ENCODE data around the gene RAB38.

RAB38 gene

GRCh38 chr11:88089134-88089533 is 86.1 kb downstream of the RAB38 start:
- POLR2A ChIA-PET = no interaction called here
- TF ChIP-seq HDGF (IDR thresholded peaks at IDR 0.05; ENCODE audit: borderline replicate concordance) = no peak
- TF ChIP-seq SUZ12 (IDR thresholded peaks at IDR 0.05) = no peak
- no peak for TF ChIP-seq NFRKB (IDR thresholded peaks at IDR 0.05)
- no peak for TF ChIP-seq BHLHE40 (IDR thresholded peaks at IDR 0.05; ENCODE audit: borderline replicate concordance)
- no peak for TF ChIP-seq CTBP1 (IDR thresholded peaks at IDR 0.05; ENCODE audit: borderline replicate concordance)
- no peak for TF ChIP-seq L3MBTL2 (conservative IDR thresholded peaks at IDR 0.05)
- no peak for TF ChIP-seq FOXM1 (IDR thresholded peaks at IDR 0.05; ENCODE audit: borderline replicate concordance)
- no peak for TF ChIP-seq PKNOX1 (IDR thresholded peaks at IDR 0.05)
- no peak for TF ChIP-seq FOXA1 (IDR thresholded peaks at IDR 0.05)
- no peak for TF ChIP-seq ARNT (IDR thresholded peaks at IDR 0.05)
- TF ChIP-seq SP1 (IDR thresholded peaks at IDR 0.05) = no peak
- no peak for TF ChIP-seq ZNF384 (IDR thresholded peaks at IDR 0.05)
- TF ChIP-seq LEF1 (IDR thresholded peaks at IDR 0.05; ENCODE audit: borderline replicate concordance) = no peak
- TF ChIP-seq ELF4 (IDR thresholded peaks at IDR 0.05) = no peak
- TF ChIP-seq FOXK2 (IDR thresholded peaks at IDR 0.05) = no peak
- TF ChIP-seq TARDBP (IDR thresholded peaks at IDR 0.05) = no peak
- CTCF ChIA-PET = interaction anchor here (0.7 kb wide), 1 partner anchor 1401 kb away, joined by 4 read pairs; no protein-coding TSS in a partner anchor
- DNase-seq (ENCODE audit: extremely low spot score) = no peak

GRCh38 chr11:88087337-88087736 is 87.9 kb downstream of the RAB38 start:
- no peak for DNase-seq (ENCODE audit: extremely low spot score)
- TF ChIP-seq ZNF384 (IDR thresholded peaks at IDR 0.05) (no peak), CTBP1 (IDR thresholded peaks at IDR 0.05; ENCODE audit: borderline replicate concordance) (no peak), SUZ12 (IDR thresholded peaks at IDR 0.05) (no peak), BHLHE40 (IDR thresholded peaks at IDR 0.05; ENCODE audit: borderline replicate concordance) (no peak), LEF1 (IDR thresholded peaks at IDR 0.05; ENCODE audit: borderline replicate concordance) (no peak), ELF4 (IDR thresholded peaks at IDR 0.05) (no peak), L3MBTL2 (conservative IDR thresholded peaks at IDR 0.05) (no peak), NFRKB (IDR thresholded peaks at IDR 0.05) (no peak), HDGF (IDR thresholded peaks at IDR 0.05; ENCODE audit: borderline replicate concordance) (no peak), TARDBP (IDR thresholded peaks at IDR 0.05) (no peak), FOXK2 (IDR thresholded peaks at IDR 0.05) (no peak), ARNT (IDR thresholded peaks at IDR 0.05) (no peak), SP1 (IDR thresholded peaks at IDR 0.05) (no peak), PKNOX1 (IDR thresholded peaks at IDR 0.05) (no peak)
- ChIA-PET POLR2A (no interaction called here), CTCF (no interaction called here)

- ChIA-PET POLR2A (no interaction called here), CTCF (no interaction called here)
- no peak for TF ChIP-seq L3MBTL2 (conservative IDR thresholded peaks at IDR 0.05)
- no peak for TF ChIP-seq SP1 (IDR thresholded peaks at IDR 0.05)
- no peak for TF ChIP-seq LEF1 (IDR thresholded peaks at IDR 0.05; ENCODE audit: borderline replicate concordance)
- no peak for TF ChIP-seq FOXK2 (IDR thresholded peaks at IDR 0.05)
- TF ChIP-seq BHLHE40 (IDR thresholded peaks at IDR 0.05; ENCODE audit: borderline replicate concordance) = no peak
- no peak for TF ChIP-seq ELF4 (IDR thresholded peaks at IDR 0.05)
- no peak for TF ChIP-seq HDGF (IDR thresholded peaks at IDR 0.05; ENCODE audit: borderline replicate concordance)
- no peak for TF ChIP-seq FOXA1 (IDR thresholded peaks at IDR 0.05)
- no peak for TF ChIP-seq PKNOX1 (IDR thresholded peaks at IDR 0.05)
- TF ChIP-seq ARNT (IDR thresholded peaks at IDR 0.05) = no peak
- no peak for TF ChIP-seq TARDBP (IDR thresholded peaks at IDR 0.05)
- TF ChIP-seq SUZ12 (IDR thresholded peaks at IDR 0.05) = no peak
- no peak for TF ChIP-seq FOXM1 (IDR thresholded peaks at IDR 0.05; ENCODE audit: borderline replicate concordance)
- no peak for DNase-seq (ENCODE audit: extremely low spot score)
These were observed 88.9 kb downstream of the RAB38 start for GRCh38 chr11:88086297-88086696.

GRCh38 chr11:88070437-88070836 is 104.8 kb downstream of the RAB38 start:
- DNase-seq (ENCODE audit: extremely low spot score) = no peak
- TF ChIP-seq PKNOX1 (IDR thresholded peaks at IDR 0.05) = no peak
- no peak for TF ChIP-seq FOXA1 (IDR thresholded peaks at IDR 0.05)
- no peak for TF ChIP-seq NFRKB (IDR thresholded peaks at IDR 0.05)
- POLR2A ChIA-PET = no interaction called here
- CTCF ChIA-PET = no interaction called here

- POLR2A ChIA-PET = no interaction called here
- DNase-seq (ENCODE audit: extremely low spot score) = no peak
- CTCF ChIA-PET = no interaction called here
- TF ChIP-seq BHLHE40 (IDR thresholded peaks at IDR 0.05; ENCODE audit: borderline replicate concordance) (no peak), HDGF (IDR thresholded peaks at IDR 0.05; ENCODE audit: borderline replicate concordance) (no peak), ELF4 (IDR thresholded peaks at IDR 0.05) (no peak), FOXM1 (IDR thresholded peaks at IDR 0.05; ENCODE audit: borderline replicate concordance) (no peak), ARNT (IDR thresholded peaks at IDR 0.05) (no peak), PKNOX1 (IDR thresholded peaks at IDR 0.05) (no peak), SUZ12 (IDR thresholded peaks at IDR 0.05) (no peak), TARDBP (IDR thresholded peaks at IDR 0.05) (no peak), L3MBTL2 (conservative IDR thresholded peaks at IDR 0.05) (no peak), CTBP1 (IDR thresholded peaks at IDR 0.05; ENCODE audit: borderline replicate concordance) (no peak), ZNF384 (IDR thresholded peaks at IDR 0.05) (no peak), SP1 (IDR thresholded peaks at IDR 0.05) (no peak)
These were observed 106.2 kb downstream of the RAB38 start for GRCh38 chr11:88068848-88069554.
